ENCODE data around the gene DNMT3A. TPM values are rescaled to one million over a fixed set of nuclear protein-coding genes. Genes with fewer than 3 reads are reported as not detected.

Gene DNMT3A
- 6.5 to 9.6 TPM (median 8.8 TPM) in 5 replicates for total RNA-seq (2022; extraction: Qiagen RNA extraction)

DNA sequence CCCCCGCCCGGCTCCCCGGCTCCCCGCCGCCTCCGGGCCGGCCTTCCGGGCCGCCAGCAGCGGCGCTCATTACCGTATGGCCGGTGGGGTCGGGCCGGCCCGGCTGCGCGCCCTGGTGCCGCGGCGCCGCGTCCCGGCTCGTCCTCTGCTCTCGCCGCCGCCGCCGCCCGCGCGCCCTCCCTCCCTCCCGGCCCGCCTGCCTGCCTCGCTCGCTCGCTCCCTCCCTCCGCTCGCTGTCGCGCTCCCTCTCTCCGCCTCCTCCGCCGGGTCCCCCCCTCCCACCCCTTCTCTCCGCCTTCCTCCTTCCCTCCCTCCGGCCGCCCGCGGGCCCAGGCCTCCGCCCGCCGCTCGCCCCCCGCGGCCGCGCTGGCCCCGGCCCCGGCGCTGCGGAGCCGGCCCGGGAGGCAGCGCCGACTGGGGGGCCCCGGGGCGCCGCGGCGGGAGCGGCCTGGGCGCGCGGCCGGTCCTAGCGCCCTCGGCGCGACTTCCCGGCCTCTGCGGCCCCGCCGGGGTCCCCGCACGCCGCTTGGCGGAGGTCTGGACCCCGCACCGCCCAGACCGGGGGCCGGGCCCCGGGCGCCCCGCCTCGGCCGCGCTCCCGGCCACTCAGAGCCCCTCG lies at the start of gene DNMT3A:
Gene DNMT3A, minus strand, starts transcription at position 173 of the 619 bp plus-strand sequence. CDS start 27,941 bp downstream, outside the sequence.

Other genes starting within 250 kb of the DNMT3A start
- gene POMC, start 173.3 kb downstream of the DNMT3A start, total RNA-seq (2022; extraction: Qiagen RNA extraction), result not detected in 5 replicates